Colonic mucosa (tissue), 4 donors: ENCODE measurements around the gene ACTL9. TPM values are rescaled to one million over a fixed set of nuclear protein-coding genes. Genes with fewer than 3 reads are reported as not detected.

Experiments
- DNase-seq: peaks from one replicate; pipeline ENCODE4 v3.0.0-alpha.2; 2020
- H3K27ac ChIP-seq: fragments of 200-600 bp; one replicate; pipeline ENCODE4 v1.8.0; 2021
- H3K27me3 ChIP-seq: fragments of 200-600 bp; one replicate; pipeline ENCODE4 v1.8.0; 2021
- H3K36me3 ChIP-seq: fragments of 200-600 bp; one replicate; pipeline ENCODE4 v1.8.0; 2021
- H3K4me1 ChIP-seq: fragments of 200-600 bp; one replicate; pipeline ENCODE4 v1.8.0; 2021; ENCODE audit warnings: mild to moderate bottlenecking
- H3K4me3 ChIP-seq: fragments of 200-600 bp; one replicate; pipeline ENCODE4 v1.8.0; 2021
- H3K9ac ChIP-seq, 2 donors: one replicate each; pipeline ENCODE4 v1.7.0; 2013; ENCODE audit warnings: control low read depth in 2 of 2, low read depth in 2 of 2, low read length in 2 of 2
- H3K9me3 ChIP-seq: fragments of 200-600 bp; one replicate; pipeline ENCODE4 v1.8.0; 2021
- CTCF ChIP-seq: fragments of 200-600 bp; IDR thresholded peaks from one replicate; pipeline ENCODE4 v1.8.0; 2022; ENCODE audit warnings: antibody characterized with exemption, mild to moderate bottlenecking
- intact Hi-C: fragments of 100-400 bp; cut with DNase I; formaldehyde crosslinking; loops from one replicate; pipeline ENCODE4 v1.14.1; 2022
- total RNA-seq, 2 donors: library from RNA; stranded (reverse); fragmentation: NEBNext Ultra II Directional in 1 of 2; extraction: Animal tissue kit (Norgen Biotek cat#: 25700) in 1 of 2; gene quantifications; one replicate each; pipeline ENCODE4 v1.2.1, GENCODE V29; 2021
- donor health status: healthy.
- donor health status: DM: no; HTN: no; CAD: no.
- donor health status: DM: no; HTN: no; CAD: no.

ACTL9 gene
- total RNA-seq, 2 donors from 2014 or later: not detected

GRCh38 chr19:8695501-8695900 is 3.1 kb downstream of the ACTL9 start:
- DNase-seq: no peak
- Histone ChIP-seq H3K4me1 (no peaks in the 10 kb centered on the region), H3K9ac (no peak overlapping the region), H3K9me3 (no peaks in the 10 kb centered on the region), H3K4me3 (no peak overlapping the region), H3K36me3 (no peaks in the 10 kb centered on the region), H3K27ac (no peak overlapping the region), H3K27me3 (peaks cover 5% of the 10 kb centered on the region)
- intact Hi-C loops: no loop called here
- TF ChIP-seq CTCF: no peak

GRCh38 chr19:8690753-8691539 is 7.6 kb downstream of the ACTL9 start:
- Histone ChIP-seq H3K27me3 (no peaks in the 10 kb centered on the region), H3K27ac (no peak overlapping the region), H3K4me3 (no peak overlapping the region), H3K9me3 (no peaks in the 10 kb centered on the region), H3K9ac (no peak overlapping the region), H3K4me1 (no peaks in the 10 kb centered on the region), H3K36me3 (no peaks in the 10 kb centered on the region)
- no peak for DNase-seq
- no peak for TF ChIP-seq CTCF
- intact Hi-C loops: no loop called here

- intact Hi-C loops: no loop called here
- DNase-seq: no peak
- no peak overlapping the region for H3K27ac ChIP-seq
- no peaks in the 10 kb centered on the region for H3K36me3 ChIP-seq
- no peak for TF ChIP-seq CTCF
- H3K9me3 ChIP-seq: no peaks in the 10 kb centered on the region
- no peaks in the 10 kb centered on the region for H3K27me3 ChIP-seq
- H3K4me1 ChIP-seq: no peaks in the 10 kb centered on the region
- H3K4me3 ChIP-seq: no peak overlapping the region
- no peak overlapping the region for H3K9ac ChIP-seq
Measured at GRCh38 chr19:8688930-8689329, 9.7 kb downstream of the ACTL9 start.

GRCh38 chr19:8686549-8686948 is 12.0 kb downstream of the ACTL9 start:
- Histone ChIP-seq H3K9me3 (no peaks in the 10 kb centered on the region), H3K9ac (no peak overlapping the region), H3K27me3 (no peaks in the 10 kb centered on the region), H3K27ac (no peak overlapping the region), H3K36me3 (no peaks in the 10 kb centered on the region), H3K4me3 (no peak overlapping the region), H3K4me1 (no peaks in the 10 kb centered on the region)
- DNase-seq: no peak
- intact Hi-C loops: no loop called here
- no peak for TF ChIP-seq CTCF

GRCh38 chr19:8684001-8684902 is 14.3 kb downstream of the ACTL9 start:
- intact Hi-C loops: no loop called here
- Histone ChIP-seq H3K4me1 (no peaks in the 10 kb centered on the region), H3K36me3 (no peaks in the 10 kb centered on the region), H3K9ac (no peak overlapping the region), H3K27ac (no peak overlapping the region), H3K4me3 (no peak overlapping the region), H3K27me3 (no peaks in the 10 kb centered on the region), H3K9me3 (no peaks in the 10 kb centered on the region)
- DNase-seq: no peak
- TF ChIP-seq CTCF: no peak
